ENCODE data around the gene P2RY12.
A peak's percentile ranks its signal among the peaks of the same experiment; 100 is the strongest.

Gene P2RY12

DNA sequence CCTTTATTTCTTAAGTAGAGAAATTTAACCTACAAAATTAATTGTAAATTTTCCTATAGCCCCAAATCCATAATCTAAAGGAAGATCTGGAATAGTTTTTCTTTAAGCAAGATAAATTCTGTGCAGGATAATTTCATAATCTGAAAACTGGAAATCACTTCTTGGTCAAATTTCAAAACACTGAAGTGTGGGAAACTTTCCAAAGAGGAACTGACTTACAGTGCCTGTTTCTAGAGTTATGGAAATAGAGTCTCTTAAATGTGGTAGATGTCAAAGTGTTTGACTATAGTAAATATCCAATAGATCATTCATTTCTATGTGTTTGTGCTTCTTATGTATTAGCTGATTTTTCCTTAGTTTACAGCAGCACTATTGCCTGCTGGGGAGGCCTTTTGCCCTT is 53.7 kb downstream of the P2RY12 start:
- DNase-seq, result no peak

DNA sequence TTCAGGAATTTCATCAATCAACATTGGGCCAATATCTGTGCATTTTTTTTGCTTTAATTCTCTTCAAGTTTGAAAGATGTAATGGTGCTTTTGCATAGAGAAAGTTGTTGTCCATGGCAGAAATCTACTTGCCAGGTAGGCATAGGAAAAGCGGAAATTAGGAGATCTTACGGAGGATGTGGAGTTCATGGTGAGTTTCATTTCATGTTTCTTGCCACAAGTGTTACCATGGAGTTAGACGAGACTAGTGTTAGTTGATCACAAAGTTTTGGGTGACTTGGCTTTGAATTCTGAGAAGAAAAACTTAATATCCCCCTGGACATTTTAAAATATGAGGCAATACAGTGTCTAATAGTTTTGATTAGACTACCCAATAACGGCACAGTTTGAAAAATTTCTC is 54.2 kb downstream of the P2RY12 start:
- DNase-seq, result no peak

DNA sequence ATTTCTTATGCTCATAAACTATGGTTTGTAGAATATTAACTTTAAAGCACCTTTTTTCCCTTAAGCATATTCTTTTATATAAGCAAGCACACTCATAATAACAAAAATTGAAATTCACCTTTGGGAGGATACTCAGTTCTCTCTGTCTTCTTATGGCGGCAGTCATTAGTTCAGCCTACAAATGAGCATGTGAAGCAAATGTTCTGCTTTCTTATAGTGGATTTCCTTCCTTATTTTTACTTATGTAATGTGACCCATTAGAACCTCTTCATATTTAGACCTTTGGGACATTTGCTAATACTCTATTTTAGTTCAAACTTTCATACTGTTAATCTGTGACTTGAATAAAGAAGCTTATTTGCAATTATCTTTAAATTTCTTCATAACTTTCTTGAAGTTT is 55.2 kb downstream of the P2RY12 start, which contains the start of gene P2RY13:
Gene P2RY13 (minus strand): TSS at position 187 of the 400 bp plus-strand sequence. CDS start 21 bp downstream, at position 166.
- no peak for DNase-seq

DNA sequence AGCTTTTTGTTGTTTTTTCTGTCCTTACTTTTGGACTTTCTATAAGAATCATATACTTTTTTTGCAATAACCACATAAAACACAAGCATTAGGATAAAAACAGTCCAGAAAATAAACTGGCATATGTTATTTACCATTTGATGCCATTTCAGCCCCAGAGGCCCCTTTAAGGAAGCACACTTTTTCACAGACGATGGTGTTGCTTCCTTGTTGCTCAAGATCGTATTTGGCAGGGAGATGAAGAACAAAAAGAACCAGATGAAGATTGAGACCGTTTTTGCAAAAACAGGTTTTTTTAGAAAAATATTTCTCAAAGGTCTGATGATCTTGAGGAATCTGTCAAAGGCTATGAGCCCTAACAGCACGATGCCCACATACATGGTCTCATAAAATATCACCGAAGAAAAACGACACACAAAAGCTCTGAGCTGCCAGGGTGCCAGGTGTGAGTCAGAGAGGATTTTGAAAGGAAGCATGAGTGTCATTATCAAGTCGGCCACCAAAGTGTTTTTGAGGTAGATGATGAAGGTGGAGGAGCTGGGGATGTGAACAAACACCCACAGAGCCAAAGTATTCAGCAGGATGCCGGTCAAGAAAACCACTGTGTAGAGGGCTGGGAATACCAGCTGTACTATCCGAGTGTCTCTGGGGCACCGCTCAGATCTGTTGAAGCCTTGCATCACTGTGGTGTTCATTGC is 56.1 kb downstream of the P2RY12 start:
- no peak for DNase-seq

DNA sequence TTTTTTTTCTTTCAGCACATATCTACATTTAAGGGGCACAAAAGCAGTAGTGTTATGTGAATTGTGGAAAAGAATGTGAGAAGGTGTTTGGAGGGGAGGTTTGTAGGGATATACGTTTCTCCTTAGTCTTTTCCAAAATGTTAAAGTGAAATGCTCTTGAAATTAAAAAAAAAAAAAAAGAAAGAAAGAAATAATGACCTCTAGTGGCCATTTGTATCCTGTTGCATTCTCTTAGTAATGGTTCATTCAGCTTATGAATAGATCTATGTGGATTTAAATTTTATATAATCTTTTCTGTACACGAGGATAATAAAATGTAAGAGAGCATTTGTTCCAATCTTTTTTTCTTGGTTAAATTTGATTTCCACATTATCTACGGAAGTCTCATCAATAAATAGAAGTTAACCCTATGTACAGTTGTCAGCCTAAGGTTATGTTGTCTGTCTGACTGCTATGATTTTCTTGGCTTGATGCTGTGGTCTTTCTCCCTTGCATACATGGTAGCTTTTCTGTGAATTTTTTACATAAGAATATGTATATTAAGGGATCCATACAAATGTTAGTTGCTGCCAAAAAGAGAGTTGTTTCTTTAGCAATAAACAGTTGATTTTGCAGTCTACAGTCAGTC is 56.9 kb downstream of the P2RY12 start:
- DNase-seq, result peak; percentile 10

DNA sequence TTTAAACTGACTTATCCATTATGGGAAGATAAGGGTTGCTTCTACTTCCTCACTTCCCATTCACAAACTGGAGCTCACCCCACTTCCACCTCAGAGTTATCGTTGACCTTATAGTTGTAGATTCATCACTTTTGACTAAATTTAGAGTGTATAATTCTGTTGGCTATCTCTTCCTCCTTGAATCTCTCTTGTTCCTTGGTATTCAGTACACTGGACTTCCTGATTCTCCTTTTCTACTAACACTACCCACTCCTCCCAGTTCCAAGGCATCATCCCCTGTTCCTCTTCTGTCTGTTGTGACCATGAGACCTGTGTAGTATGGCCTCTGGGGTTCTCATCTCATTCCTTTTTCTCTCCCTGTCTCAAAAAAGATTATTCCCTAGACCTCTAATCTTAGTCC is 62.0 kb downstream of the P2RY12 start:
- DNase-seq, result no peak

DNA sequence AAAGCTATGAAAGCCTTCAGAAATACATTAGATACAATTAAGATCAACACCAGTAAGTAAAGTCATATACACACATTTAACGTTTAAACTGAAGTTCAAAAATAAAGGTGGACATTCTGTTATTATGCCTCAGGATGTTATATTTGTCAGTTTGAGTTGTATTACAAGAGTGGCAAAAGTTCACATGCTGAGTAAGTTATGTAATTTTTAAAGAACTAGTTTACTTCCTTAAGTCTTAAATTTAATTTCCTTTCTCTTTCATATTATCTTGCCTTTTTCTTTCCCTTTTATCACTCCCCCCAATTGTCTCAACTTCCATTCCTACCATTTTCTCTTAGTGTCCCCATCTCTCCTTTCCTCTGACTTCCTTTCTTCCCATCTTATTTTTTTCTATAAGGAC is 63.0 kb downstream of the P2RY12 start:
- no peak for DNase-seq

DNA sequence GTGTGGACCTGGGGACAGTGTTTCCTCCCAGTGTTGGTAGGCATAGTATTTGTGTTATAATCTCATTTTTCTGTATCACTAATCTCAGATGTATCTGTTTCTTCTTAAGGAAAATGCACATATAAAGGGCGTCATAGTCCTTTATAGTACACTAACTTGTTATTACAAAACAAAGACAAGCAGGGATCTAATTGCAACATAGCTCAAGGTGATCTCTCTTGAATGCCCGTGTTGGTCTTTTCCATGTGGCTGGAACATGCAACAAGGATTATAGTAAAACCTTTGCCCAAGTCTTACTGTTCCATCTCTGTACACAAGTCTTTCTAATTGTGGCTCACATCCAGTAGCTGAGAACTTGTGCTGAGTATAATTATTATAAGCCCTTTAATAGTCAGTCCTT is 64.4 kb downstream of the P2RY12 start:
- no peak for DNase-seq

DNA sequence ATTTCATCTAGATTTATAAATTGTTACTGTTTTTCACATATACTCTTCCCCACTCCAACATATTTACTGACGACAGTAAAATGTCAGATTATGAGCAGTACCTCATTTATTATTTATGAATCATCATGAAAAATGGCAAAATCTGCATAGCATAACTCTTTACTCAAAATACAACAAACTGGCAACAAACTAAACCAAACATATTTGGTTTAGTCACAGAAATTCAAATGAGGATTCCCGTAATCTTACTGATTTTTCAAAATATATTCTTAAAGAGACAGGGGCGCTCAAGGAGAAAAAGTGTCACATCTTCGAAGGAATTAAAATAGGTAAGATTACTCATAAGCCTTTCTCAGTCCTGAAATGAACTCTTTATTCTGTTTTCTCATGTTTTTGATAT is 64.9 kb downstream of the P2RY12 start:
- DNase-seq, result no peak

DNA sequence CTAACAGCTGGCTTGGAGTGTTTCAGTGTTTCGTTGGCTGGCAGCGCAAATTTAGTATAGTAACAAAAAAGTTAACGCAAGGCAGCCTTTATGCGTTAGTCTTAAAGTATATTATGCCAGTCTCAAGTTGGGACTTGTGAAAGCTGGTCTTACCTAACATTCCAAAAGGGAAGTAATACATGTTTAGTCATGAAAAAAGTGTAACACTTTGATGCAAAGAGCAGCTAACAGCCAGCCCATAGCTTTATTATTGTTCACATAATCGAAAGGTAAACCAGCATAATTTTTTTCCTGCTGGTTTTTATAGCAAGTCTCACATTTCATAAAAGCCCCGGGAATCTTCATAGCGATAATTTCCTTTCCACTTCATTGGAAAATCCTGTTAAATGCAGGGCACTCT is 65.6 kb downstream of the P2RY12 start:
- DNase-seq, result no peak

DNA sequence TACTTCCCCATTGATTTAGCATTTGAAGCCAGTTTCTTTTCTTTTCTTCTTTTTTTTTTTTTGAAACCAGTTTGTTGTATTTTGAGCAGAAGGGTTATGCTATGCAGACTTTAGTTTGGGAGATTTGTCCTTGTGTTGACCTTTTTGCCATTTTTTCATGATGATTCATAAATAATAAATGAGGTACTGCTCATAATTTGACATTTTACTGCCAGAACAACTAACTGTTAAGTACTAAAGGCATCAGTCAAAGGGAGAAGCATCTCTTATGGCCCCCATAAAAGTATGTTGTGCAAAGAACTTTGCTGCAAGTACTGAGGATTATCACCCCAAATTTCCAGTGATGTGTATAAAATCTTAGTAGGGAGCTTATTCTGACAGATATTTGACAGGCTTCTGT is 66.2 kb downstream of the P2RY12 start:
- no peak for DNase-seq

DNA sequence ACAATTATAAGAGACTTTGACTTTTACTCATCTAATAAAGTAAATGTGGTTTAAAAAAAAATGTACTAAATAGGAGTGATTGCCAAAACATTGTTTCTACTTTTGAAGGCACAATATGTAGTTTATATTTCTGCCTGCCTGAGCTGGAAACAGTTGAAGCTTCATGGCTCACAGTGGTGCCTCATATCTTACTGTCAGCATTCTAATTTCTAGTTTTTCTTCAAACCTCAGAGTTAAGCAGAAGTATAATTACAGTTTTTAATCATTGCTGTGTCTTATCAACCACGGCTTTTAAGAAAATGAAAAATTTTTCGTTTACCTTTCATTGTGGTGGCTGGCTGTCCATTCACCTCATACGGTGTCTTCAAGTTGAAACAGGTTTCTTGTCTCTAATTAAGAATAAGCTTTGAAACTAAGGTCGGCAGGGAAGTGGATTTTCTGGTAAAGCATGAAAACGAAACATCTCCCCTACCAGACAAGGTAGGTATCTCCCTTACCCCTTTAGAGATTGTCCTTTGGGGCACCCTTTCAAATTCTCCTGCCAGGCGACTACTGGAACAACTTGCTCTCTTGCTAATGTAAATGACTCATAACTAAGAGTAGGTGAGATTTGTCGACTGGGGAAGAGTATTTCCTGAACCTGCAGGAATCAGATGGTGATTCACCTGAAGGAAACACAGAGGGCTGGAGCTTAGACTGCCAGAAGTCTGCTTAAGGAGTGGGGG is 68.1 kb downstream of the P2RY12 start, which contains the start of gene GPR87:
Gene GPR87 (minus strand): TSS at position 554 of the 725 bp plus-strand sequence. CDS start 16,720 bp downstream, outside the sequence.
- no peak for DNase-seq

DNA sequence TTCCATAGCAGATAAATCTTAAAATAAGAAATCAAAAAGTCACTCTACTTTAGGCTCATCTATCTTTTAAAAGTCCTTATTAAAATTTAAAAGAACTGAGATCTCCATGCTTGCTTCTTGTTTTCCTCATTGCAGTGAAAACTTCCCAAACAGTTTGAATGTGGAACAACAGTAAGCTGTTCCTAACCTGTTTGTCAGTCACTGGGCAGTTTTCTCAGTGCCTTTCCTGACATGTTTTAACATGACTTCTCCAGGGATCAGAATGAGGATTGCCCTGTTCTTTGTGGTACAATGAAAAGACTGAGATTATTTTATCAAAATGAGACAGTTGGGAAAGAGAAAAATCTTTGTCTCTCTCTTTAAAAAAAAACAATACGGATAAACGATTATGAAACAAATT is 68.7 kb downstream of the P2RY12 start:
- no peak for DNase-seq

DNA sequence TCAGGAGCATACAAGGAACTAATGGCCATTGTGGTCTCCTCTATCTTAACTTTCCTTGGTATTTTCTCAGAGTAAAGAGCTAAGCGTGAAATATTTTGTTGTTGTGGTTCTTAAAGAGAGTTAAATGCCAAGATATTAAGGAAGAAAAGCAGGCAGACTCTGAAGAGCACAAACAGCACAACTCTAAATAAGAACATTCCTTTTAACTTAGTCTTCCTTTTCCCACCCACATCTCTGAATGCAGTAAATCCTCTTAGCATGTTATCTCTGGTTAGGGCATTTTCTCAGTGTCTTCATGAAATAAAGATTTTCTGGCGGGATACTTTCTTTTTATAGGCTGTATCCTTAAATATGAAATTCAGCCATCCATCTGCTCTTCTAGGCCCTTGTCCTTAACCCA is 69.4 kb downstream of the P2RY12 start:
- no peak for DNase-seq

DNA sequence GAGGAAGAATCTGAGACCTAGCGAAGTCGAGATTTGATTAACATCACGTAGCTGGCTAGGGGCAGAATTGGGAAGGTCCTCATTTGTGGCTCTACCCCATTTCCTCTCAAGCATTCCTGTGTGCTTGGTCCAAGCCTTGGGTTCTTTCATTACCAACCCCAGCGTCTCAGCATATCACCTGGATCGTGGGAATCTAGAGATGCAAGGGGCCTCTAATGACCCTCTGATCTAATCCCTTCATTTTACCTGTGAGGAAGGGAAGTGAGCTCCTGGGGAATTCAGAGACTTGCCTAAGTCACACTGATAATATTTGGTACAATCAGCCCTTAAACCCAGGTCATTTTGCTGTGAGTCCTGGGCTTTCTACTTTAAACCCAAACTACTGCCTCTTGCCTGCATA is 70.0 kb downstream of the P2RY12 start:
- no peak for DNase-seq

DNA sequence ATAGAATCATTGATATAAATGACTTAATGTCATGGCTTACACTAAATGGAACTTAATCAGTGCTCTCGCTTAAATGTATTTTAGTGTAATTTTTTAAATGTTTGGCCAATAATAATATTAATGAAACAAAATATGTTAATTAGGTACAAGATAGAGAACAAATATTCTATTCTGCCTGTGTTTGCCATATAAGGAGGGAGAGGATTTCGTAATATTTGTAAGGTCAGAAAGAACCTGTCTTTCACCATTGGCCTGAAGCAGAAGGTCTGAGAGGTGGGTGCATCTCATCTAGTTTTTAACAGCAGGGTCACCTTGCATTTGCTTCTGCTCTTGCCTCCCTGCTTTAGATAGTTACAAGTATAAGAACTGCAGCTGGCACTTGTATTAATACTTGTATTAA is 70.4 kb downstream of the P2RY12 start:
- DNase-seq, result no peak

DNA sequence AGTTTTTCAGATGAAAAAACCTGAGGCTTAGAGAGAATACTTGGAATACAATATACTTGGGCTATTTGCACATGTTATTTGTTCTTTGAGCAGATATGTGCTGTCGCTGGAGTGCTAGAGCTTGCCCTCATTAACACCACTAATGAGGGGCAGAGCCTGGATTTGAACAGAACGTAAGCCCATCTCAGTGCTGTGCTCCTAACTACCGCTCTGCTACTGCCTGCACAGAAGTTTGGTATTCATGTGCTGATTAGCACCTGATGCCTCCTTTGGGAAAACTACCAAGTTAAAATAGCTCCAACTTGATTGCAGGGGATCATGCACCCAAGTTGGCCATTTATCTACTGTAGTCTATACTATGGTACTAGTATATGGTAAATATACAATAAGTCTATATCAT is 71.6 kb downstream of the P2RY12 start:
- no peak for DNase-seq

DNA sequence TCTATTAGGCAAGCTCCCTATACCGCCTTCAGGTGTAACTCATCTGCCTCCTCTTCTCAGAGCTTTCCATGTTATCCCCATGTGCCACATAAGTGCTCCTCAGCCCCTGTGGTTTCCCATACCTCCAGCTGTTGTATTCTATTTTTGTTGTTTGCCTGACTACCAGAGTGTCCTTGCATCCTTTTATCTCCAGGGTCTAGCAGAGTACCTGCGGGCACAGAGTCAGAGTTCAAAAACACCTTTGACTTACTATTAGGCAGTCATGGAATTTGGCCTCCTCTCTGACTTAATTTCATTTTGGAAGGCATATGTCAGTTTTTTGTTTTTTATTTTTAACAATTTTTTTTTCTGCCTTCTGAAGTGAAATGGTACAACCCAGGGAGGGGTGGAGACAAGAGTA is 75.0 kb downstream of the P2RY12 start:
- no peak for DNase-seq

DNA sequence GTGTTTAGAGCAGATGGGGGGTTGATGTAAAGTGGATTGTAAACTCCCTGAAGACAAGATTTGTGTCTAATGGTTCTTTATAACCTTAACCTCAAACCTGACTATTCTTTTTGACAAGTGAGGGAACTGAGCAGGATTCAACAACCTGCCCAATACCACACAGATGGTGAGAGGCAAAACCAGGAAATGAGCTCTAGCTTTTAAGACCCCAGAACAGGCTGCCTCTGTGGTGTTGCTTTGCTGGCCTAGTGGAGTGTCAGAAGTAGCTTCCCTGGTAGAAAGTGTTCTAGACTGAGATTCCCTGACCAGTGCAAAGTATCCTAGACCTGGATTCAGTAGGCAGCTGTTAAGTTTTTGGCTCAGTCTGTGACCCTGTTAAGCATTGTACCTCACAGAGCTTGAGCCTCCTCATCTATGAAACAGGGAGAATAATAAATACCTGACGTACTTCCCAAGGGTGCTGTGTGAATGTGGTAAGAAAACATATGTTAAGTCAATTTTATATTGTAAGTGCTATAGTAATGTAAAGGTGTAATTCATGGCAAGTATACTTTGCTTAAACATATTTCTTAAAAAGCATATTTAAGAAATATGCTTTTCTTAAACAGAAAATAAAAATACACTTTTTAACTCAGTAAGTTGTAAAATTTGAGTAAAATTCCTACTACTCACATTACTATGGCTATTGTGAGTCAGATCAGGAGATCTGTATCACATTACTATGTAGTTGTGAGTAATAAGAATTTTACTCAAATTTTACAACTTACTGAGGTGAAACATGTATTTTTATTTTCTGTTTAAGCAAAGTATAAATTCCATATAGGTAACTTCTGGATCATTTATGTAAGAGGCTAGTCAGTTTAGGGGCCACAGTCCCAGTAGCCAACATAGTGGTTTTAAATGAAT is 76.7 kb downstream of the P2RY12 start:
- DNase-seq, result no peak

DNA sequence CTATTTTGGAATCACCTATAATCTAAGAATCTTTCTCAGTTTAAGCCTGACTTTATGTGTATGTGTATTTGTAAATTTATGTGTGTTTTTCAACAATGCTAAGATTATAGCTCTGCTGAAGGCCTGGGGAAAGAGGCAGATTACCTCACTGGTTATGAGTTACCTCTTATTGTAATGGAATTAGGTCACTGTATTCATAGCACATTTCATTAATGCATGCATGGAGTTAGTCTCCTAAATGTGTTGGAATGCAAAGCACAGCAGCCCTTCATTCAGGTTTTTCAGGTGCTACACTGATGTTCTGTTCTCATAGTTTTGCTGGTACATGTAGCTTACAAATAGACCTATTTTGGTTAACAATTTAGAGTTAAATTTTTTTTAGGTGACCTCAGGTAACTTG is 77.4 kb downstream of the P2RY12 start:
- no peak for DNase-seq

DNA sequence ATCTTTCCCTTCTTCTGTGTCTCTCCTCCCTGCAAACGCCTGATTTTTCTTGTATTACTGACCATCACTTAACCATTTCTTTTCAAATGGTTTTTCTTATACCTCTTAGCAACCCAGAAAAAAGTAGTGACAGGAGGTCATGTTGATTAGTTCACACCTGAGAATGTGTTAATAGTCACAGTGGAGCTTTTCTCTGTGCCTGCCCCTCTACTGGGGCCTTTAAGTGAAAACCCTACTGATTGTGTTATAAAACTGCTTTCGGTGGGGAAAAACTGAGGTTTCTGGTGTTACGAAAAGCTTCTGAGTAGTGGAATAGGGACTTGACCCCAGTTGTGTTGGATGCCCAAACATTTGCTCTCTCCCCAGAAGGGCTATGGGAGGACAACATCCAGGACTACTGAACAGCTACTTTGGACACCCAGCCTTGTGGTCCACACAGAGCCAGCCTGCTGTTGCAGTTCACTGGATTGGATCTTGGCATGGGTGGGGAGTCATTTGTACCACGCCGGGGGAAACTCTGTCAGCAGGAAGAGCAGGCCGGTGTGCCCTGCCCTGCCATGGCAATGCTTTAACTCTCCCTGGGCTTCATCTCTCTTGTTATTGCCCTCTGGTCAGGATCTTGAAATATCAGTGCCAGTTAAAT is 78.3 kb downstream of the P2RY12 start:
- DNase-seq, result no peak

DNA sequence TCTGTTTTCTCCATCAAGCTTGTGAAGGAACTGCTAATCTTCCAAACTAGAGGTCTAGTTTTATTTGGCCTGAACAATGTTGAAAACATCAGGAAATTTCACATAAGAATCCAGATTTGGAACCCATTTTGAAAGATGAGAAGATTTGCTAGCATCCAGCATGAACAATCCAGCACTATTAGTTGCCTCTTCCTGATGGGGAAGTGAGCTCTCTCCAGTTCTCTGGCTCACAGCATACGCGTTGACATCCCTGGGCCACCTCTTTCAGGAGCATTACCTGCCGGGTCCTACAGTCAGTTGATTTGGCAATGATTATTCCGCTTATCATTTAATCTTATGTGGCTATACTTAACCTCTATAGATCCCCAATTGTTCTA is 78.8 kb downstream of the P2RY12 start:
- DNase-seq, result no peak
